Gastrocnemius medialis (tissue), 4 donors: ENCODE results near the gene MGAT5. TPM values are rescaled to one million over a fixed set of nuclear protein-coding genes. Genes with fewer than 3 reads are reported as not detected.

Experiments
- ATAC-seq, 2 donors: fragments of 150-250 bp; one replicate each; pipeline ENCODE4 v1.9.1; 2016
- DNase-seq, 2 donors: peaks; one replicate each; pipeline ENCODE4 v3.0.0-alpha.2; 2019
- H3K27ac ChIP-seq, 4 donors: fragments of 200-600 bp; sonication (generic); 1 replicate in 1 of 4; 2 replicates in 3 of 4; pipeline ENCODE4 v1.5.1; 2016 to 2018; ENCODE audit warnings: mild to moderate bottlenecking in 2 of 4, moderate library complexity in 1 of 4
- H3K27me3 ChIP-seq, 3 donors: fragments of 200-600 bp; sonication (generic) in 2 of 3; 1 replicate in 1 of 3; 2 replicates in 2 of 3; pipeline versions ENCODE4 v1.5.1 to v1.6.0; 2016 to 2019; ENCODE audit warnings: mild to moderate bottlenecking in 1 of 3, moderate library complexity in 1 of 3
- H3K36me3 ChIP-seq, 2 donors: fragments of 200-600 bp; sonication (generic) in 1 of 2; one replicate each; pipeline ENCODE4 v1.5.1; 2017 to 2018
- H3K4me1 ChIP-seq, 2 donors: fragments of 200-600 bp; sonication (generic) in 1 of 2; one replicate each; pipeline ENCODE4 v1.5.1; 2016 to 2017; ENCODE audit warnings: mild to moderate bottlenecking in 2 of 2
- H3K4me3 ChIP-seq, 4 donors: fragments of 200-600 bp; sonication (generic) in 3 of 4; 1 replicate in 1 of 4; 2 replicates in 3 of 4; pipeline ENCODE4 v1.5.1; 2016 to 2019; ENCODE audit warnings: mild to moderate bottlenecking in 2 of 4
- H3K9me3 ChIP-seq, 3 donors: fragments of 200-600 bp; sonication (generic) in 2 of 3; 1 replicate in 1 of 3; 2 replicates in 2 of 3; pipeline ENCODE4 v1.5.1; 2016 to 2019
- POLR2A ChIP-seq, 2 donors: fragments of 450-650 bp; IDR thresholded peaks; one replicate each; pipeline ENCODE4 v1.6.1; 2017; ENCODE audit warnings: antibody characterized with exemption in 2 of 2, mild to moderate bottlenecking in 2 of 2, moderate library complexity in 2 of 2
- in situ Hi-C, 4 donors: fragments of 200-750 bp; cut with MboI; loops; one replicate each; pipeline versions ENCODE4 v1.15.0 to v1.8.0; 2017; ENCODE audit warnings: low sequenced_read_pairs in 4 of 4
- intact Hi-C: fragments of 100-400 bp; cut with DNase I; formaldehyde crosslinking; loops from one replicate; pipeline ENCODE4 v1.15.1; 2023; ENCODE audit warnings: low total_unique reads
- total RNA-seq, 4 donors: library from RNA; depleted of rRNA; stranded (reverse); fragments of >200 nt; gene quantifications; one replicate each; pipeline versions ENCODE4 v1.1.0 to v1.2.3, GENCODE V29; 2016
- TF ChIP-seq, protein P1 (sequence below), 5 experiments: fragments of 450-650 bp in 3 of 5; fragments of 200-600 bp in 2 of 5; sonication (generic) in 2 of 5; IDR thresholded peaks in 4 of 5; conservative IDR thresholded peaks in 1 of 5; 1 replicate in 4 of 5; 2 replicates in 1 of 5; pipeline ENCODE4 v1.5.1; 2016 to 2019; ENCODE audit warnings: antibody characterized with exemption in 5 of 5, mild to moderate bottlenecking in 3 of 5, moderate library complexity in 3 of 5

The MGAT5 gene
- total RNA-seq, 4 donors from 2014 or later, result 3.0 to 4.9 (median 3.3) TPM

DNA sequence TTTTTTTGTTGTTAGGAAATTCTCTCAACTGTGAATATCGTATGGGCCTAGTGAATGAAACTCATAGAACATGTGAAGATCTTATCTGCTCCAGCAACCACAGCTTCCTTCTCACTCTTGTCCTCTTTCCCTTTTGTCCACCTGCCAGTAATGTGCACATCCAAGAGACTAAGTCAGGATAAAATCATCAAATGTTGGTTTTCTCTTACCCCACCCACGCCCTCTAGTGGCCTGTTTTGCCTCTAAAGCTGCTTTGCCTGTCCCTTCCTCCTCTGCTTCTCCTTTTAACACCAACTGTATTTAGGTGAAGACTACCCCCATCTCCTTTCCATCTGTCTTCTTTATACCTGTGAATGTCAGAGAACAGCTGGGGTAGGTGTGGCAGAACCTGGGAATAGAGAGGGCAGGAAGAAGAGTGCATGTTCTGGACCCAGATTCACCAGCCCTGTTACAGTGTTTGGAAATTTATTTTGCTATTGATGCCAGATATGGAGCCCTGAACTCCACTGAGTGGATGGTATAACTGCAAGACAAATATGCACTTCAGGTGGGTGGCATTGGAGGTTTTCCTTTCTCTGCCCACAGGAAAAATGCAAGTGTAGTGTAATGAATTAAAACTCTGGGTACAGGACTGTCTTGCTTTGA lies 8.4 kb upstream of the MGAT5 start:
- Histone ChIP-seq H3K36me3 (no peaks in the 10 kb centered on the region), H3K4me3 (no peak overlapping the region), H3K27me3 (no peaks in the 10 kb centered on the region), H3K9me3 (no peaks in the 10 kb centered on the region), H3K27ac (no peak overlapping the region), H3K4me1 (peaks cover 2 to 6% of the 10 kb centered on the region in 2 donors)
- DNase-seq, result peak; percentile 49 to 58
- TF ChIP-seq, protein P1, sequence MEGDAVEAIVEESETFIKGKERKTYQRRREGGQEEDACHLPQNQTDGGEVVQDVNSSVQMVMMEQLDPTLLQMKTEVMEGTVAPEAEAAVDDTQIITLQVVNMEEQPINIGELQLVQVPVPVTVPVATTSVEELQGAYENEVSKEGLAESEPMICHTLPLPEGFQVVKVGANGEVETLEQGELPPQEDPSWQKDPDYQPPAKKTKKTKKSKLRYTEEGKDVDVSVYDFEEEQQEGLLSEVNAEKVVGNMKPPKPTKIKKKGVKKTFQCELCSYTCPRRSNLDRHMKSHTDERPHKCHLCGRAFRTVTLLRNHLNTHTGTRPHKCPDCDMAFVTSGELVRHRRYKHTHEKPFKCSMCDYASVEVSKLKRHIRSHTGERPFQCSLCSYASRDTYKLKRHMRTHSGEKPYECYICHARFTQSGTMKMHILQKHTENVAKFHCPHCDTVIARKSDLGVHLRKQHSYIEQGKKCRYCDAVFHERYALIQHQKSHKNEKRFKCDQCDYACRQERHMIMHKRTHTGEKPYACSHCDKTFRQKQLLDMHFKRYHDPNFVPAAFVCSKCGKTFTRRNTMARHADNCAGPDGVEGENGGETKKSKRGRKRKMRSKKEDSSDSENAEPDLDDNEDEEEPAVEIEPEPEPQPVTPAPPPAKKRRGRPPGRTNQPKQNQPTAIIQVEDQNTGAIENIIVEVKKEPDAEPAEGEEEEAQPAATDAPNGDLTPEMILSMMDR (IDR thresholded peaks at IDR 0.05 in 4 of 5, conservative IDR thresholded peaks at IDR 0.05 in 1 of 5), result peak; percentile 40 to 73 (median 63)
- no peak for TF ChIP-seq POLR2A (IDR thresholded peaks at IDR 0.05)
- ATAC-seq, result peak; percentile 24 to 47
- intact Hi-C loops, result loop anchor here (1.0 to 2.0 kb wide), 2 partner anchors 127 to 167 kb away; no protein-coding TSS in a partner anchor
- in situ Hi-C loops, result loop anchor here in 1 of 4 donors (5.0 to 25.0 kb wide), 3 partner anchors 128 to 358 kb away; no protein-coding TSS in a partner anchor

DNA sequence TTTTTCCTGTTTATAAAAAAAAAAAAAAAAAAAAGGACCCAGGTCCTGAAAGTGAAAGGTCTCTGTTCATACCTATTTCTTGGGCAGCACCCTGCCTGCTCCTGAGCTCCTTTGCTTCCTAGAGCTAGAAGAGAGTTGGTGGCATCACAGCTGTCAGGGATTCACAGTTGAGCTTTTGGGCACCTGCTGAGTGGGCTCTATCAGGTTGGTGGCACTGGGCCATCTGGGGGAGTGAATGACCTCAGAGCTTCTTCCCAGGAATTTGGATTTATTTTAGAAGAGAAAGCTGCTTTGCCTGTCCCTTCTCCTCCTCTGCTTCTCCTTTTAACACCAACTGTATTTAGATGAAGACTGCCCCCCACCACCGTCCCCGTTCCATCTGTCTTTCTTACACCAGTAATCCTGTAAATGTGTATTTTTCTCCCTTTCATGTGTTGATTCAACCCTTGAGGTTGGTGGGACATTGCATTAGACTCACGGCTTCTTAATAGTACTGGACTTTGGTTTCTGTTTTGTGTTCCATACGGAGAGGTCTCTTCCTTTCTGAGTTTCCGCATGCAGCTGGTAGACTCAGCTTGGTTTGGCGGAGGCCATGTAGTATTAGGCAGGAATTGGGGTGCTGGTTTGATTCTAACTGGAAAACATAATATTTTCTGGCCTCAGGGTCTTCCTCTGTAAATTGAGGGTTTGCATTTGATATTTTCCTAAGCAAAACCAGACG lies 7.6 kb upstream of the MGAT5 start:
- Histone ChIP-seq H3K27ac (no peak overlapping the region), H3K4me3 (no peak overlapping the region), H3K27me3 (no peaks in the 10 kb centered on the region), H3K4me1 (peaks cover 5 to 6% of the 10 kb centered on the region in 2 donors), H3K9me3 (no peaks in the 10 kb centered on the region), H3K36me3 (no peaks in the 10 kb centered on the region)
- ATAC-seq (no peak), DNase-seq (no peak)
- in situ Hi-C loops (loop anchor here in 1 of 4 donors (5.0 to 25.0 kb wide), 3 partner anchors 129 to 359 kb away; no protein-coding TSS in a partner anchor), intact Hi-C loops (no loop called here)
- TF ChIP-seq POLR2A (IDR thresholded peaks at IDR 0.05), result no peak
- TF ChIP-seq, protein P1 (IDR thresholded peaks at IDR 0.05 in 4 of 5, conservative IDR thresholded peaks at IDR 0.05 in 1 of 5), result no peak

DNA sequence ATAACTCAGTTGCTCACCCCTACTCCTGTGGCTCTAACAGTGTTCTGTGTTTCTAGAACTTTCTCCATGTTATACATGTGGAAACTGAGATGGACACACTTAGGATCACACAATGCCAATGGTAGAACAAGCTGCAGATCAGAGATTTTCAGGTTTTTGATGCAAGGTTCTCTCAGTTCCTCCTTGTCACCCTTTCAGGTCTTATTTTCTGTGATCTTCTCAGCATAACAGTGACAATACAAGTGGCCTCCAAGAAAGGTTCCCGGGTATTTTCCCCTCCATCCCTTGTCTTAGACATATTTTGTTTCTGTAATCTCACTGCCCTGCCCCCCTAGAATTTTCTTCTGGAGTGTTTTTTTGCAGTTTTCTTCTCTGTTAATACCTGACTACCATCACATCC lies 6.2 kb upstream of the MGAT5 start:
- in situ Hi-C loops, result loop anchor here in 1 of 4 donors (5.0 to 25.0 kb wide), 3 partner anchors 130 to 360 kb away; no protein-coding TSS in a partner anchor
- Histone ChIP-seq H3K36me3 (no peaks in the 10 kb centered on the region), H3K4me1 (peaks cover 5 to 6% of the 10 kb centered on the region in 2 donors), H3K9me3 (no peaks in the 10 kb centered on the region), H3K27ac (no peak overlapping the region), H3K4me3 (no peak overlapping the region), H3K27me3 (no peaks in the 10 kb centered on the region)
- ATAC-seq (no peak), DNase-seq (no peak)
- intact Hi-C loops, result no loop called here
- TF ChIP-seq, protein P1 (IDR thresholded peaks at IDR 0.05 in 4 of 5, conservative IDR thresholded peaks at IDR 0.05 in 1 of 5), result no peak
- no peak for TF ChIP-seq POLR2A (IDR thresholded peaks at IDR 0.05)

DNA sequence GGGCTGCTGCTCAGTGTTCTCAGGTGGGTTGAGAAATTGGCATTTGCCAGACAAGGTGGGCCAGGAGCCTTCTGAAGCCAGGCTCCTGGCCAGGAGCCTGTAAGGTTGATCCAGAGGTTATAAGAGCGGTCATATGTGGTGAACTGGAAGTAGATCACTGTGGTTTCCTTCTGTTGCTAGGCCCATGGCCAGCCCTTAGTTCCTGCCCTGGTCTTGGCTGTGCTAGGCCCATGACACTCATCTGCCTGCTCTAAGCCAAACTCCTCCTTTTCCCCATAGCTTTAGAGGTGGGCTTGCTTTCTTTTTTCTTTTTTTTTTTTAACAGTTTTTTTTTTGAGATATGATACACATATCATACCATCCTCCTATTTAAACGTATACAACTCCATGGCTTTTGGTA lies 5.0 kb upstream of the MGAT5 start:
- Histone ChIP-seq H3K36me3 (no peaks in the 10 kb centered on the region), H3K4me1 (peaks cover 6 to 9% of the 10 kb centered on the region in 2 donors), H3K9me3 (no peaks in the 10 kb centered on the region), H3K27ac (no peak overlapping the region), H3K27me3 (no peaks in the 10 kb centered on the region), H3K4me3 (no peak overlapping the region)
- ATAC-seq (no peak), DNase-seq (no peak)
- intact Hi-C loops (no loop called here), in situ Hi-C loops (loop anchor here in 1 of 4 donors (5.0 to 25.0 kb wide), 3 partner anchors 132 to 362 kb away; no protein-coding TSS in a partner anchor)
- no peak for TF ChIP-seq POLR2A (IDR thresholded peaks at IDR 0.05)
- TF ChIP-seq, protein P1 (IDR thresholded peaks at IDR 0.05 in 4 of 5, conservative IDR thresholded peaks at IDR 0.05 in 1 of 5), result no peak
